HEK293 (cell line): ENCODE measurements around the gene DNMT1.
A peak's percentile ranks its signal among the peaks of the same experiment; 100 is the strongest.

Experiments used
- CTCF ChIA-PET: fragments of 350-600 bp; formaldehyde crosslinking; extraction: SDS; loops from one replicate; lab custom pipeline; 2021; ENCODE audit warnings: antibody characterized with exemption; lab: Yijun Ruan, JAX
- POLR2A ChIA-PET: fragments of 300-600 bp; formaldehyde crosslinking; extraction: SDS; loops from one replicate; lab custom pipeline; 2020; ENCODE audit warnings: antibody characterized with exemption, inconsistent platforms; lab: Yijun Ruan, JAX
- H3K27ac ChIP-seq: fragments of 200-500 bp; sonication (Bioruptor generic); 2 replicates; pipeline ENCODE4 v1.5.1; 2014; ENCODE audit warnings: low read depth, low read length, control low read depth, inconsistent platforms; ENCODE audit errors: extremely low read depth
- H3K36me3 ChIP-seq, 2 experiments: fragments of 200-500 bp in 1 of 2; sonication (Bioruptor generic) in 1 of 2; 1 replicate in 1 of 2; 2 replicates in 1 of 2; pipeline ENCODE4 v1.5.1; 2014 to 2017; ENCODE audit warnings: inconsistent platforms in 2 of 2, low read length in 2 of 2; ENCODE audit not compliant: control insufficient read depth in 2 of 2, insufficient read depth in 1 of 2
- H3K4me1 ChIP-seq: fragments of 200-500 bp; sonication (Bioruptor generic); 2 replicates; pipeline ENCODE4 v1.5.1; 2014; ENCODE audit warnings: mild to moderate bottlenecking, low read length, inconsistent platforms; ENCODE audit not compliant: control insufficient read depth, insufficient read depth
- H3K4me3 ChIP-seq: 2 replicates; pipeline ENCODE4 v1.5.1; 2011; ENCODE audit warnings: low read depth, mild to moderate bottlenecking, control low read depth, low read length, moderate library complexity
- H3K9me3 ChIP-seq: fragments of 200-500 bp; sonication (Bioruptor generic); 2 replicates; pipeline ENCODE4 v1.5.1; 2014; ENCODE audit warnings: low read depth, low read length, inconsistent platforms; ENCODE audit not compliant: control insufficient read depth, insufficient read depth
- FEZF1 ChIP-seq: fragments of 450-650 bp; formaldehyde crosslinking; IDR thresholded peaks from 2 replicates; pipeline ENCODE4 v1.5.1; 2016; ENCODE audit warnings: missing biosample characterization, missing genetic modification characterization
- MEIS1 ChIP-seq: sonication (generic); formaldehyde crosslinking; IDR thresholded peaks from 2 replicates; pipeline ENCODE4 v1.8.1; 2022; ENCODE audit warnings: missing genetic modification reagents, mild to moderate bottlenecking, borderline replicate concordance
- OVOL3 ChIP-seq: fragments of 450-650 bp; formaldehyde crosslinking; IDR thresholded peaks from 2 replicates; pipeline ENCODE4 v1.5.1; 2016; ENCODE audit warnings: missing biosample characterization, missing genetic modification characterization
- SP2 ChIP-seq: fragments of 450-650 bp; formaldehyde crosslinking; IDR thresholded peaks from 2 replicates; pipeline ENCODE4 v1.5.1; 2016; ENCODE audit warnings: missing biosample characterization, missing genetic modification characterization
- ZBTB20 ChIP-seq: fragments of 450-650 bp; formaldehyde crosslinking; IDR thresholded peaks from 2 replicates; pipeline ENCODE4 v1.5.1; 2016; ENCODE audit warnings: missing biosample characterization, missing genetic modification characterization
- ZFHX2 ChIP-seq: fragments of 450-650 bp; formaldehyde crosslinking; conservative IDR thresholded peaks from 2 replicates; pipeline ENCODE4 v1.5.1; 2016; ENCODE audit warnings: missing biosample characterization, missing genetic modification characterization
- ZIC2 ChIP-seq: fragments of 450-650 bp; formaldehyde crosslinking; IDR thresholded peaks from 2 replicates; pipeline ENCODE4 v1.5.1; 2016; ENCODE audit warnings: missing biosample characterization, missing genetic modification characterization
- ZNF121 ChIP-seq: fragments of 450-650 bp; formaldehyde crosslinking; IDR thresholded peaks from 2 replicates; pipeline ENCODE4 v1.5.1; 2016; ENCODE audit warnings: missing biosample characterization, missing genetic modification characterization
- ZNF23 ChIP-seq: fragments of 450-650 bp; formaldehyde crosslinking; IDR thresholded peaks from 2 replicates; pipeline ENCODE4 v1.5.1; 2016; ENCODE audit warnings: missing biosample characterization, missing genetic modification characterization, borderline replicate concordance
- ZNF248 ChIP-seq: fragments of 450-650 bp; formaldehyde crosslinking; IDR thresholded peaks from 2 replicates; pipeline ENCODE4 v1.5.1; 2017; ENCODE audit warnings: missing biosample characterization, missing genetic modification characterization
- ZNF366 ChIP-seq: fragments of 450-650 bp; formaldehyde crosslinking; conservative IDR thresholded peaks from 2 replicates; pipeline ENCODE4 v1.5.1; 2016; ENCODE audit warnings: missing biosample characterization, missing genetic modification characterization
- ZNF473 ChIP-seq: fragments of 450-650 bp; formaldehyde crosslinking; IDR thresholded peaks from 2 replicates; pipeline ENCODE4 v1.5.1; 2017; ENCODE audit warnings: missing biosample characterization, missing genetic modification characterization
- ZNF549 ChIP-seq: fragments of 450-650 bp; IDR thresholded peaks from 2 replicates; pipeline ENCODE4 v1.5.1; 2018; ENCODE audit warnings: missing biosample characterization, missing genetic modification characterization, mild to moderate bottlenecking, inconsistent platforms, moderate library complexity
- ZNF561 ChIP-seq: fragments of 450-650 bp; IDR thresholded peaks from 2 replicates; pipeline ENCODE4 v1.5.1; 2018; ENCODE audit warnings: missing biosample characterization, missing genetic modification characterization, borderline replicate concordance
- ZNF623 ChIP-seq: fragments of 450-650 bp; formaldehyde crosslinking; IDR thresholded peaks from 2 replicates; pipeline ENCODE4 v1.5.1; 2016; ENCODE audit warnings: missing biosample characterization, missing genetic modification characterization
- ZNF76 ChIP-seq: fragments of 450-650 bp; formaldehyde crosslinking; IDR thresholded peaks from 2 replicates; pipeline ENCODE4; 2016; ENCODE audit warnings: low read depth, missing biosample characterization, missing genetic modification characterization, borderline replicate concordance
- TF ChIP-seq, protein P1 (sequence below): fragments of 450-650 bp; formaldehyde crosslinking; conservative IDR thresholded peaks from 2 replicates; pipeline ENCODE4 v1.5.1; 2016; ENCODE audit warnings: low read depth, missing biosample characterization, missing genetic modification characterization
- TF ChIP-seq, protein P2 (sequence below): fragments of 450-650 bp; formaldehyde crosslinking; IDR thresholded peaks from 2 replicates; pipeline ENCODE4 v1.5.1; 2016; ENCODE audit warnings: missing biosample characterization, missing genetic modification characterization
- TF ChIP-seq, protein P3 (sequence below): fragments of 450-650 bp; formaldehyde crosslinking; IDR thresholded peaks from 2 replicates; pipeline ENCODE4 v1.5.1; 2017; ENCODE audit warnings: missing biosample characterization, missing genetic modification characterization
- TF ChIP-seq, protein P4 (sequence below): fragments of 450-650 bp; formaldehyde crosslinking; IDR thresholded peaks from 2 replicates; pipeline ENCODE4 v1.5.1; 2017; ENCODE audit warnings: missing biosample characterization, missing genetic modification characterization
- TF ChIP-seq, protein P5 (sequence below): fragments of 450-650 bp; formaldehyde crosslinking; IDR thresholded peaks from 2 replicates; pipeline ENCODE4 v1.5.1; 2016; ENCODE audit warnings: missing biosample characterization, missing genetic modification characterization

DNMT1 gene

DNA sequence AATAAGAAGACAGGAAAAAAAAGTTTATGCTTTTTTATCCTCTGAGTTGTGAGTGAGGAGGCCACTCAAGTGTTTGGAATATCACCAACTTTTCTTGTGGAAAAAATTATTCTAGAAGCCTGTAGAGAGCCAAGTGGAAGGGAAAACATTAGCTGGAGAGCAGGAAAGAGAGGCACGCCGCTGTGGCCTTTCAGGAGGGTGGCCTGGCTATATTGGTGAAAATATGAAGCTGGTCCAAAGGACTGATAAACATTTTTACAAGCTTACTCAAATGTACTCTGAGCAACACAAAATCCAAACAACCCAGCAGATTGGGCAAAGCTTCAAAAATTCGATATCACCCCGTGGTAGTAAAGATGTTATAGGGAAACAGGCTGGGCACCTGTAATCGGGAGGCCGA, 72.7 kb downstream of the DNMT1 start (continued):
- no peak for TF ChIP-seq ZNF473
- TF ChIP-seq ZBTB20: no peak
- TF ChIP-seq FEZF1 (tag by site-specific recombination): no peak
- TF ChIP-seq MEIS1 (CRISPR knock-in tag): no peak
- TF ChIP-seq, protein P1, sequence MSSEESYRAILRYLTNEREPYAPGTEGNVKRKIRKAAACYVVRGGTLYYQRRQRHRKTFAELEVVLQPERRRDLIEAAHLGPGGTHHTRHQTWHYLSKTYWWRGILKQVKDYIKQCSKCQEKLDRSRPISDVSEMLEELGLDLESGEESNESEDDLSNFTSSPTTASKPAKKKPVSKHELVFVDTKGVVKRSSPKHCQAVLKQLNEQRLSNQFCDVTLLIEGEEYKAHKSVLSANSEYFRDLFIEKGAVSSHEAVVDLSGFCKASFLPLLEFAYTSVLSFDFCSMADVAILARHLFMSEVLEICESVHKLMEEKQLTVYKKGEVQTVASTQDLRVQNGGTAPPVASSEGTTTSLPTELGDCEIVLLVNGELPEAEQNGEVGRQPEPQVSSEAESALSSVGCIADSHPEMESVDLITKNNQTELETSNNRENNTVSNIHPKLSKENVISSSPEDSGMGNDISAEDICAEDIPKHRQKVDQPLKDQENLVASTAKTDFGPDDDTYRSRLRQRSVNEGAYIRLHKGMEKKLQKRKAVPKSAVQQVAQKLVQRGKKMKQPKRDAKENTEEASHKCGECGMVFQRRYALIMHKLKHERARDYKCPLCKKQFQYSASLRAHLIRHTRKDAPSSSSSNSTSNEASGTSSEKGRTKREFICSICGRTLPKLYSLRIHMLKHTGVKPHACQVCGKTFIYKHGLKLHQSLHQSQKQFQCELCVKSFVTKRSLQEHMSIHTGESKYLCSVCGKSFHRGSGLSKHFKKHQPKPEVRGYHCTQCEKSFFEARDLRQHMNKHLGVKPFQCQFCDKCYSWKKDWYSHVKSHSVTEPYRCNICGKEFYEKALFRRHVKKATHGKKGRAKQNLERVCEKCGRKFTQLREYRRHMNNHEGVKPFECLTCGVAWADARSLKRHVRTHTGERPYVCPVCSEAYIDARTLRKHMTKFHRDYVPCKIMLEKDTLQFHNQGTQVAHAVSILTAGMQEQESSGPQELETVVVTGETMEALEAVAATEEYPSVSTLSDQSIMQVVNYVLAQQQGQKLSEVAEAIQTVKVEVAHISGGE: no peak
- TF ChIP-seq ZNF623 (tag by site-specific recombination): no peak
- no peak for TF ChIP-seq ZFHX2 (tag by site-specific recombination)
- TF ChIP-seq, protein P2, sequence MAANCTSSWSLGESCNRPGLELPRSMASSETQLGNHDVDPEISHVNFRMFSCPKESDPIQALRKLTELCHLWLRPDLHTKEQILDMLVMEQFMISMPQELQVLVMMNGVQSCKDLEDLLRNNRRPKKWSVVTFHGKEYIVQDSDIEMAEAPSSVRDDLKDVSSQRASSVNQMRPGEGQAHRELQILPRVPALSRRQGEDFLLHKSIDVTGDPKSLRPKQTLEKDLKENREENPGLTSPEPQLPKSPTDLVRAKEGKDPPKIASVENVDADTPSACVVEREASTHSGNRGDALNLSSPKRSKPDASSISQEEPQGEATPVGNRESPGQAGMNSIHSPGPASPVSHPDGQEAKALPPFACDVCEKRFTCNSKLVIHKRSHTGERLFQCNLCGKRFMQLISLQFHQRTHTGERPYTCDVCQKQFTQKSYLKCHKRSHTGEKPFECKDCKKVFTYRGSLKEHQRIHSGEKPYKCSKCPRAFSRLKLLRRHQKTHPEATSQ (tag by site-specific recombination): no peak
- no peak for TF ChIP-seq ZNF561 (tag by site-specific recombination)

DNA sequence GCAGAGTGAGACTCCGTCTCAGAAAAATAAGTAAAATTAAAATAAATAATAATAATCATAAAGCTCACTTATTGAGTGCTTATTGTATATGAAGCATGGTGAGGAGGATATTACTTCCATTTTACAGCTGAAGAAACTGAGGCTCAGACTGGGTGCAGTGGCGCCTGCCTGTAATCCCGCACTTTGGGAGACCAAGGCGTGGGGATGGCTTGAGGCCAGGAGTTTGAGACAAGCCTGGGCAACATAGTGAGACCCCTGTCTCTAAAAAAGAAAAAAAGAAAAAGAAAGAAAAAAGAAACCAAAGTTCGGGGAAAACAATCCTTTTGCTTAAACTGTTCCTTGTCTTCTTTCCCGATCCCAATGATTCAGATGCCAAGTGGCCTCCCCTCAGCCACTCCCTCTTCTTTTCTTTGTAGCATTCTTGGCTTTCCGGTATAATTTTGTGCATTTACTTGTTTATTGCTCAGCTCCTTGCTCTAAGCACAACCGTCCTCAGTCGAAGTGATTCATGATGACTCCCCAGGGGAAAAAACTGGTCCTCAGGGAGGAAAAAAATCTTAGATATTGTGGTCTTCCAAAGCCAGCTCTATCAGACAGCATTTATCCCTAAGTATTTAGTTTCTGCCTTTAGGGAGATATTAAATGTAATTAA, 74.1 kb downstream of the DNMT1 start:
- Histone ChIP-seq H3K27ac (no peak overlapping the region), H3K9me3 (no peaks in the 10 kb centered on the region), H3K4me3 (no peak overlapping the region), H3K36me3 (peaks cover 11 to 43% of the 10 kb centered on the region in 2 experiments), H3K4me1 (no peaks in the 10 kb centered on the region)
- ChIA-PET POLR2A (interaction anchor here (0.8 to 1.8 kb wide), 3 partner anchors 14 to 73 kb away, joined by 3 to 4 read pairs (median 3); partner anchors contain the start of gene PPAN), CTCF (interaction anchor here (0.6 to 1.9 kb wide), 7 partner anchors 9 to 129 kb away, joined by 3 to 16 read pairs (median 4); partner anchors contain the start of gene P2RY11)
- TF ChIP-seq ZNF366 (0 out of 2 replicates have a peak, but pooled peaks have one; percentile 14), ZNF23 (tag by site-specific recombination) (no peak), ZNF121 (tag by site-specific recombination) (peak; percentile 92)

DNA sequence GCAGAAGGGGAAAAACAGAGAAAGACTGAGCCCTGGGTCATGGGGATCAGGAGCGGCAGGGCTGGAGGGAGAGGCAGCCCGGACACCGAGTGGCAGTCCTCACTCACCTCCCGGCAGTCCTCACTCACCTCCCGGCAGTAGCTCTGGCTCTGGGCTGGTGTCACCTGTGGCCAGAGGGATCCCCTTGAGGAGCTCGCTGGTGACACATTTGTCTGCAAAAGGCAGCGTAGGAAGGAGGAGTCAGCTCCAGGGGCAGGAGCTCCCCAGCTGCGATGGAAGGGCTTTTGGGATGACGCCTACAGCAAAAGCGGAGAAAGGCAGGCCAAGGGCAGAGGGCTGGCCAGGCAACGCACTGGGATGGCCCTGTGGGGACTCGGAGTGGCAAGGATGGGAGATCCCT, 75.8 kb downstream of the DNMT1 start:
- H3K4me1 ChIP-seq: no peaks in the 10 kb centered on the region
- H3K4me3 ChIP-seq: peak overlapping the region; percentile 95
- peaks cover 11 to 53% of the 10 kb centered on the region in 2 experiments for H3K36me3 ChIP-seq
- CTCF ChIA-PET: interaction anchor here (0.5 to 1.3 kb wide), 6 partner anchors 14 to 1706 kb away, joined by 3 read pairs; partner anchors contain the start of gene MARCHF2
- H3K9me3 ChIP-seq: no peaks in the 10 kb centered on the region
- POLR2A ChIA-PET: interaction anchor here (0.9 to 1.1 kb wide), 3 partner anchors 9 to 13 kb away, joined by 3 read pairs; partner anchors contain the start of gene PPAN
- H3K27ac ChIP-seq: peak overlapping the region; percentile 26; the same call in 1 of the 2 replicates
- TF ChIP-seq, protein P3, sequence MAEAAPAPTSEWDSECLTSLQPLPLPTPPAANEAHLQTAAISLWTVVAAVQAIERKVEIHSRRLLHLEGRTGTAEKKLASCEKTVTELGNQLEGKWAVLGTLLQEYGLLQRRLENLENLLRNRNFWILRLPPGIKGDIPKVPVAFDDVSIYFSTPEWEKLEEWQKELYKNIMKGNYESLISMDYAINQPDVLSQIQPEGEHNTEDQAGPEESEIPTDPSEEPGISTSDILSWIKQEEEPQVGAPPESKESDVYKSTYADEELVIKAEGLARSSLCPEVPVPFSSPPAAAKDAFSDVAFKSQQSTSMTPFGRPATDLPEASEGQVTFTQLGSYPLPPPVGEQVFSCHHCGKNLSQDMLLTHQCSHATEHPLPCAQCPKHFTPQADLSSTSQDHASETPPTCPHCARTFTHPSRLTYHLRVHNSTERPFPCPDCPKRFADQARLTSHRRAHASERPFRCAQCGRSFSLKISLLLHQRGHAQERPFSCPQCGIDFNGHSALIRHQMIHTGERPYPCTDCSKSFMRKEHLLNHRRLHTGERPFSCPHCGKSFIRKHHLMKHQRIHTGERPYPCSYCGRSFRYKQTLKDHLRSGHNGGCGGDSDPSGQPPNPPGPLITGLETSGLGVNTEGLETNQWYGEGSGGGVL (tag by site-specific recombination): no peak
- TF ChIP-seq OVOL3 (tag by site-specific recombination) (no peak), SP2 (peak; percentile 9; the same call in 1 of the 2 replicates), ZNF76 (tag by site-specific recombination) (no peak), ZNF248 (tag by site-specific recombination) (no peak), ZNF561 (tag by site-specific recombination) (no peak), ZIC2 (tag by site-specific recombination) (0 out of 2 replicates have a peak, but pooled peaks have one; percentile 19), ZNF549 (tag by site-specific recombination) (no peak)
- TF ChIP-seq, protein P4, sequence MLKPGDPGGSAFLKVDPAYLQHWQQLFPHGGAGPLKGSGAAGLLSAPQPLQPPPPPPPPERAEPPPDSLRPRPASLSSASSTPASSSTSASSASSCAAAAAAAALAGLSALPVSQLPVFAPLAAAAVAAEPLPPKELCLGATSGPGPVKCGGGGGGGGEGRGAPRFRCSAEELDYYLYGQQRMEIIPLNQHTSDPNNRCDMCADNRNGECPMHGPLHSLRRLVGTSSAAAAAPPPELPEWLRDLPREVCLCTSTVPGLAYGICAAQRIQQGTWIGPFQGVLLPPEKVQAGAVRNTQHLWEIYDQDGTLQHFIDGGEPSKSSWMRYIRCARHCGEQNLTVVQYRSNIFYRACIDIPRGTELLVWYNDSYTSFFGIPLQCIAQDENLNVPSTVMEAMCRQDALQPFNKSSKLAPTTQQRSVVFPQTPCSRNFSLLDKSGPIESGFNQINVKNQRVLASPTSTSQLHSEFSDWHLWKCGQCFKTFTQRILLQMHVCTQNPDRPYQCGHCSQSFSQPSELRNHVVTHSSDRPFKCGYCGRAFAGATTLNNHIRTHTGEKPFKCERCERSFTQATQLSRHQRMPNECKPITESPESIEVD (tag by site-specific recombination): no peak
- TF ChIP-seq, protein P5, sequence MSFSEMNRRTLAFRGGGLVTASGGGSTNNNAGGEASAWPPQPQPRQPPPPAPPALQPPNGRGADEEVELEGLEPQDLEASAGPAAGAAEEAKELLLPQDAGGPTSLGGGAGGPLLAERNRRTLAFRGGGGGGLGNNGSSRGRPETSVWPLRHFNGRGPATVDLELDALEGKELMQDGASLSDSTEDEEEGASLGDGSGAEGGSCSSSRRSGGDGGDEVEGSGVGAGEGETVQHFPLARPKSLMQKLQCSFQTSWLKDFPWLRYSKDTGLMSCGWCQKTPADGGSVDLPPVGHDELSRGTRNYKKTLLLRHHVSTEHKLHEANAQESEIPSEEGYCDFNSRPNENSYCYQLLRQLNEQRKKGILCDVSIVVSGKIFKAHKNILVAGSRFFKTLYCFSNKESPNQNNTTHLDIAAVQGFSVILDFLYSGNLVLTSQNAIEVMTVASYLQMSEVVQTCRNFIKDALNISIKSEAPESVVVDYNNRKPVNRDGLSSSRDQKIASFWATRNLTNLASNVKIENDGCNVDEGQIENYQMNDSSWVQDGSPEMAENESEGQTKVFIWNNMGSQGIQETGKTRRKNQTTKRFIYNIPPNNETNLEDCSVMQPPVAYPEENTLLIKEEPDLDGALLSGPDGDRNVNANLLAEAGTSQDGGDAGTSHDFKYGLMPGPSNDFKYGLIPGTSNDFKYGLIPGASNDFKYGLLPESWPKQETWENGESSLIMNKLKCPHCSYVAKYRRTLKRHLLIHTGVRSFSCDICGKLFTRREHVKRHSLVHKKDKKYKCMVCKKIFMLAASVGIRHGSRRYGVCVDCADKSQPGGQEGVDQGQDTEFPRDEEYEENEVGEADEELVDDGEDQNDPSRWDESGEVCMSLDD (tag by site-specific recombination): no peak
